Measurements from ENCODE around the gene CD68. TPM values are rescaled to one million over a fixed set of nuclear protein-coding genes. Genes with fewer than 3 reads are reported as not detected.

Gene CD68
- total RNA-seq, 1 donor from 2014 or later, result 83.0 TPM

DNA sequence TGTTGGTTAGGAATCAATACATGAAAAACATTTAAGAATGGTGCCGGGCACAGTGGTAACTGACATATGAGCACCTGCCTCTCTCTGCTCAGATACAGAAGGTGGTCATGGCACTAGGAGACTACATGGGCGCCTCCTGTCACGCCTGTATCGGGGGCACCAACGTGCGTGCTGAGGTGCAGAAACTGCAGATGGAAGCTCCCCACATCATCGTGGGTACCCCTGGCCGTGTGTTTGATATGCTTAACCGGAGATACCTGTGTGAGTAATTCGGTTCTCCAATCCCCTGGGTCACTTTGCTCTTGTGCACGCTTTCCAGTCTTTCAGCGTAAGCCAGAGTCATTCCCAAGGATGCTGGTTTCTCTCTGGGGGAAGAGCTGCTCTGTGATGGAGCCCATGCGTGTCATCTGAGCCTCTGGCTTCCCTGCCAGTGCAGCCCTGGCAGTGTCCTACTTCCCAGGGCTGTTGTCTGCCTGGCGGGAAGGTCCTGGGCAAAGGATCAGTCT, 3.0 kb upstream of the CD68 start:
- DNase-seq (ENCODE audit: low spot score), result no peak
- intact Hi-C loops (cut with DNase I), result no loop called here
- ATAC-seq, result no peak

- ATAC-seq (no peak), DNase-seq (ENCODE audit: low spot score) (no peak)
- intact Hi-C loops (cut with DNase I), result no loop called here
These were observed 1.9 kb upstream of the CD68 start for GRCh38 chr17:7577327-7578199.

DNA sequence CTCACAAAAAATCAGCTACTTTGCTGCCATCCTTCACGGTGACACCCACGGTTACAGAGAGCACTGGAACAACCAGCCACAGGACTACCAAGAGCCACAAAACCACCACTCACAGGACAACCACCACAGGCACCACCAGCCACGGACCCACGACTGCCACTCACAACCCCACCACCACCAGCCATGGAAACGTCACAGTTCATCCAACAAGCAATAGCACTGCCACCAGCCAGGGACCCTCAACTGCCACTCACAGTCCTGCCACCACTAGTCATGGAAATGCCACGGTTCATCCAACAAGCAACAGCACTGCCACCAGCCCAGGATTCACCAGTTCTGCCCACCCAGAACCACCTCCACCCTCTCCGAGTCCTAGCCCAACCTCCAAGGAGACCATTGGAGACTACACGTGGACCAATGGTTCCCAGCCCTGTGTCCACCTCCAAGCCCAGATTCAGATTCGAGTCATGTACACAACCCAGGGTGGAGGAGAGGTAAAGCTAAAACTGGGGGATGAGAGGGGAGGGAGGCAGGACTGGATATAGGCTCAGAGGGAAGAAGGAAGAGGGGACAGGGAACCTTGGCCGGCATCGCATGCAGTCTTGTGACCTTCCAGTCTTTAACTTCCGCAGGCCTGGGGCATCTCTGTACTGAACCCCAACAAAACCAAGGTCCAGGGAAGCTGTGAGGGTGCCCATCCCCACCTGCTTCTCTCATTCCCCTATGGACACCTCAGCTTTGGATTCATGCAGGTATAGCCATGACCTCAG, 581 bp downstream of the CD68 start:
- no peak for DNase-seq (ENCODE audit: low spot score)
- ATAC-seq, result no peak
- intact Hi-C loops (cut with DNase I), result no loop called here

DNA sequence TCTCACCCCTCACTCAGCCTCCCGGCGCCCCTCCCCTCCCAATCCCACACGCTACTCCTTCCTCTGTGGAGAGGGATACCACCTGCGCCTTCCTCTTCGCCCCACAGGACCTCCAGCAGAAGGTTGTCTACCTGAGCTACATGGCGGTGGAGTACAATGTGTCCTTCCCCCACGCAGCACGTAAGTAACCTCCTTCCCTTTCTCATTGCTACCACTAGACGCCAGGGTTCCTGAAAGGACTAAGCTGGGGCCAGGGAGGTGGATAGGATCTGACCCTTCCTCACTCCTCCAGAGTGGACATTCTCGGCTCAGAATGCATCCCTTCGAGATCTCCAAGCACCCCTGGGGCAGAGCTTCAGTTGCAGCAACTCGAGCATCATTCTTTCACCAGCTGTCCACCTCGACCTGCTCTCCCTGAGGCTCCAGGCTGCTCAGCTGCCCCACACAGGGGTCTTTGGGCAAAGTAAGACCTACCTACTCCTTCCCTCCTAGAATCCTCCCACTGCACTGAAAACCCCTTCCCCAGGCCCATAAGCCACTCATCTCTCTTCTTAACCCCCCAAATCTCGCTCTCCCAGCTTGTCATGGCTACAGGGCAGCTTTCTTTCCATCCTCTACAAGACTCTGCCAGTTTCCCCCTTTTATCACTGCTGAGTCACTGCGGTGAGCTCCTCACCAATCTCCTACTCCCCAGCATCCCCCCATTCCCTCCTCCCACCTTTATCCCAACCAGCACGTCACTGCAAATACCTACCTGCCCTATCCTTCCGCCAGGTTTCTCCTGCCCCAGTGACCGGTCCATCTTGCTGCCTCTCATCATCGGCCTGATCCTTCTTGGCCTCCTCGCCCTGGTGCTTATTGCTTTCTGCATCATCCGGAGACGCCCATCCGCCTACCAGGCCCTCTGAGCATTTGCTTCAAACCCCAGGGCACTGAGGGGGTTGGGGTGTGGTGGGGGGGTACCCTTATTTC, 1.5 kb downstream of the CD68 start:
- ATAC-seq (no peak), DNase-seq (ENCODE audit: low spot score) (no peak)
- intact Hi-C loops (cut with DNase I), result no loop called here

DNA sequence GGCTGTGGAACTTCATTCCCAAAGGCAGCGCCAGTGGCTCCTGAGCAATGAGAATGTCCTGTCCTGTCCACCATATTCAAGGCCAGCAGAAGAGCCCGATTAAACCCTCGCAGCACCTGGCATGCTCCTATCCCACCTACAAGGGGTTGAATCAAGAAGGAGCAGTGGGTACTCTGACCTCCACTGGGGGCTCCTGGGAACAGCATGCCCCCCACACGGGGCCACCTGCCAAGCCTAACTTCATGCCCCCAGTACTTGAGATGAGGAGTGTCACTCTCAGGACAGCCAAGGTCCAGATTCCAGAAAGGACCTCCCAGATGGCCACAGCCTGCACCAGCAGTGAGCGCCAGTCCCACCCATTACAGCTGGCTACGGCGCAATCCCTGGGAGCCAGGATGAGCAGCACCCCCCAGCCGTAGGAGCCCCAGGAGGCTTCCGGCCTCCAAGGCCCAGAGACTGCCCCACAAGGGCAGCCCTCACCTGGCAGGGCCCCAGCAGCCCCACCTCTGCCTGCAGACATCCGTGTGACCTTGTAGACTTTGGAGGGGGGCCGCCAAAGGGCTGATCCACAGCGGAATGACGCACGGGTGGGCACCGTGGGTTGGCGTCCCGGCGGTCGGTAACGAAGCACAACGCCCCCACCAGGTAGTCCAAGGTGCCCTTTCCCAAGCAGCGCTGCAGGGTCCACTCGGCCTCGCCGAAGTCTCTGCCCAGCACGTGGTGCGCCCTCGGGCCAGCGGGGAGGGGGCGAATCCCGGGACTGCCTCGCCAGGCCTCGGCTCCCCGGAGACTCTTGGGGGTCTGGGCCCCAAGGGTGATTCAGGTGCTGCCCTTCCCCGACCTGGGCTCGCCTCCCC, 3.2 kb downstream of the CD68 start:
- peak; percentile 80 for DNase-seq (ENCODE audit: low spot score)
- no peak for ATAC-seq
- intact Hi-C loops (cut with DNase I), result no loop called here

- DNase-seq (ENCODE audit: low spot score) (peak; percentile 98), ATAC-seq (peak; percentile 91)
- intact Hi-C loops (cut with DNase I), result no loop called here
These were observed 4.0 kb downstream of the CD68 start, which contains the start of gene MPDU1 for GRCh38 chr17:7583253-7584109. Gene MPDU1 (plus strand): TSS chr17:7583852. CDS start chr17:7583863, 11 bp downstream.

- DNase-seq (ENCODE audit: low spot score), result no peak
- intact Hi-C loops (cut with DNase I), result no loop called here
These were observed 7.4 kb downstream of the CD68 start for GRCh38 chr17:7586673-7587419.

DNA sequence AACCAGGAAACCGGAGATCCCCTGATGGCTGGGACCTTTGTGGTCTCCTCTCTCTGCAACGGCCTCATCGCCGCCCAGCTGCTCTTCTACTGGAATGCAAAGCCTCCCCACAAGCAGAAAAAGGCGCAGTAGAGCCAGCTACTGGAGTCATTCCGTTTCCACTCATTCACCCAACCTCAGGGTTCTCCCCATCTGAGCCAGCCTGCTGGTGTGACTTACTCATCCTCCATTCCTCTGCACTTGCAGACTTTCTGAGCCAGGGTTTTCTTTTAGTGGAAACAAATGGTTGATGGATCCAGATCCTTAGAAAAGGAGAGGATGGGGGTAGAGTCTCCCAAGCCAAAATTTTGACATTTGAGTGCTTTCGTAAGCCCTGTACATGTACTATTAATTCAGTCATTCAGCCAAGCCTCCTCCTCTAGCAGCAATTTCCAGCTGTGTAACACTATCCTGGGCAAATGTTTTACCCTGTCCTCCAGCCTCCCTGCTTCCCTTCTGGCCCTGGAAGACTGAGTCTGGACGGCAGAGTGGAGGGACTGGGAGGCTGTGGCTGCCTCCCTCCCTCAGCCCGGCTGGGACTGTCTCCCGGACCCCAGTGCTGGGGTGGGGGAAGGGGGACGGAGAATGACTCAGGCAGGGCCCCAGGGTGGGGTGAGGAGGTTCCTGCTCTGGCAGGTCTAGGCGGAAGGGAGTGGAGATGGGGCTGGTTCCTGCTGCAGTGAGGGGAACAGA, 8.1 kb downstream of the CD68 start:
- DNase-seq (ENCODE audit: low spot score) (no peak), ATAC-seq (no peak)
- intact Hi-C loops (cut with DNase I), result no loop called here

More at GRCh38 chr17:7586673-7587419, 7.4 kb downstream of the CD68 start:
- no peak for ATAC-seq

DNA sequence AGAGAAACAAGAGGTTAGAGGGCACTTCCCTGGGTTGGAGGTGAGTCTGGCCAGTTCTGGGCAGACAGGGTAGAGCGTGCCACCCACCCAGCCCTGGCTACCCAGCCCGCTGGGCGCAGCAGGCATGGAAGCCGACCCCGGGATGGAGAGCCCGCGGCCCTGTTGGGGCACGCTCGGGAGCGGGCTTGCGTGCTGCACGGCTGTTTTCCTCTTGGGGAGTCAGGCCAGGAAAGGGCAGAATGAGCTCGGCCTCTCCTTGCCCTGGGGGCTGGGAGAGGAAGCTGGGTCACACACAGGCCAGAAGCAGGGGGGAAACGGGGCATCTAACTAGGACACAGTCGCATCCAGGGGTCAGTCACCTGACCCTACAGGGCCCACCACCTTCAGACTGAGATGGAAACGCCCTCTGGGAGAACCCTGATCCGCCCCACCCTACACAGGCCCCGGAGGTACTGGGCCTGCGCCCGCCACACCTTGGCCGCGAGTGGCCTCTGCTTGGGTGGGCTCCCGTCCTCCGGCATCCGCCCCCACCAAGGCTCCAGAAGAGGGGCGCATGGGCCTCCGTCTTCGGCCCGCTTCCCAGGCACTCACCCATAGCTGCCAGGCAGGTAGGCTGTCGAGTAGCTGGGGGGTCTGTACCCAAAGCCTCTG, 9.2 kb downstream of the CD68 start:
- peak; percentile 31 for ATAC-seq
- intact Hi-C loops (cut with DNase I), result no loop called here
- no peak for DNase-seq (ENCODE audit: low spot score)

DNA sequence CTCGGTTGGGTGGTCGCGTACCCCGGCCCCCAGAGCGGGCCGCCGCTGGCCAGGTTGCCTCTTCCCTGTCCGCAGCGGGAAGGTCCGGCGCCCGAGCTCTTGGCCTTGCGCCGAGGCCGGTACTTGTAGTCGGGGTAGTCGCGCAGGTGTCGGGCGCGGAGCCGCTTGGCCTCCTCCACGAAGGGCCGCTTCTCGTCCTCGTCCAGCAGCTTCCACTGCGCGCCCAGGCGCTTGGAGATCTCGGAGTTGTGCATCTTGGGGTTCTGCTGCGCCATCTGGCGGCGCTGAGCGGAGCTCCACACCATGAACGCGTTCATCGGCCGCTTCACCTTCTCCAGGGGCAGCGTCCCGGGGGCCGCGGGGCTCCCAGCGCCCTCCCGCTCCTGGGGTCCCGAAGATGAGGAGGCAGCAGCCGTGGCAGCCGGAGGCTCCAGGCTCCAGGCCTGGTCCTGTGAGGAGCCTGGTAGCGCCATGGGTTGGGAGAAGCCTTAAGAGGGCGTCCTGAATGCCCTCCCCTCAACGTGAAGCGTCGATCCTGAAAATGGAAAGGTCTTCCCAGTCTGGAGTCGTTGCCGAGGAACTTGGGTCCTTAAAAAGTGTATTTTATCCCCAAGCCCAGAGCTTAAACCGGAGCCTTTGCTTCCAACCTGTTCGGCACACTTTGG, 9.9 kb downstream of the CD68 start:
- peak; percentile 92 for ATAC-seq
- intact Hi-C loops (cut with DNase I), result no loop called here
- DNase-seq (ENCODE audit: low spot score), result peak; percentile 92

- no peak for DNase-seq (ENCODE audit: low spot score)
- ATAC-seq, result peak; percentile 6
- intact Hi-C loops (cut with DNase I), result no loop called here
These were observed 10.7 kb downstream of the CD68 start, which contains the start of gene SOX15 for GRCh38 chr17:7589891-7590691. Gene SOX15 (minus strand): TSS chr17:7590094. CDS start chr17:7589676, 418 bp downstream.

- intact Hi-C loops (cut with DNase I), result no loop called here
- no peak for ATAC-seq
- no peak for DNase-seq (ENCODE audit: low spot score)
These were observed 11.3 kb downstream of the CD68 start for GRCh38 chr17:7590743-7591142.

GRCh38 chr17:7591596-7591995, 12.2 kb downstream of the CD68 start:
- no peak for DNase-seq (ENCODE audit: low spot score)
- no peak for ATAC-seq
- intact Hi-C loops (cut with DNase I), result no loop called here
